GM12878 (cell line): ENCODE results near the gene BCL10. TPM values are rescaled to one million over a fixed set of nuclear protein-coding genes. Genes with fewer than 3 reads are reported as not detected.

Source experiments
- ATAC-seq: fragments of 200-7000 bp; cut with Tn5 transposase; 3 replicates; pipeline ENCODE4 v1.9.1; 2020; ENCODE audit warnings: mild to moderate bottlenecking, moderate library complexity
- BruUV-seq: library from RNA; stranded (reverse); fragments of 400-500 nt; replicated peaks from 2 replicates; lab custom pipeline; 2021; lab: Mats Ljungman, UMichigan
- CTCF ChIA-PET: fragments of 300-600 bp; sonication (Branson Sonifier 250); formaldehyde crosslinking; extraction: SDS; loops from one replicate; lab custom pipeline; 2021; ENCODE audit warnings: inconsistent platforms; lab: Yijun Ruan, JAX
- POLR2A ChIA-PET: fragments of 350-600 bp; formaldehyde crosslinking; extraction: SDS; loops from one replicate; lab custom pipeline; 2021; ENCODE audit warnings: inconsistent platforms; lab: Charles Lee
- RAD21 ChIA-PET: fragments of 300-600 bp; sonication (Branson Sonifier 250); formaldehyde crosslinking; loops from one replicate; lab custom pipeline; 2023; ENCODE audit warnings: antibody characterized with exemption; ENCODE audit not compliant: unreplicated experiment; lab: Charles Lee
- SMC1A ChIA-PET: fragments of 300-600 bp; sonication (Branson Sonifier 250); formaldehyde crosslinking; loops from one replicate; lab custom pipeline; 2023; ENCODE audit not compliant: unreplicated experiment, uncharacterized antibody; lab: Charles Lee
- DNase-seq: peaks from one replicate; pipeline ENCODE4 v3.0.0-alpha.2; 2011; ENCODE audit warnings: low read depth, low spot score
- FAIRE-seq: peaks from 3 replicates; lab custom pipeline; 2011; peaks lifted over from hg19 to GRCh38; lab: Jason Lieb, UNC
- H2AFZ ChIP-seq: 2 replicates; pipeline ENCODE4 v1.6.0; 2011; ENCODE audit warnings: low read depth, low read length, control low read depth; ENCODE audit not compliant: control insufficient read depth
- H3K27ac ChIP-seq: 2 replicates; pipeline ENCODE4 v1.5.1; 2011; ENCODE audit warnings: control low read depth; ENCODE audit not compliant: control insufficient read depth, insufficient read depth
- H3K27me3 ChIP-seq, 2 experiments: replicated peaks in 1 of 2; 2 replicates each; pipeline versions ENCODE4 v1.6.0 to v1.6.1; 2011; ENCODE audit warnings: low read length in 1 of 2; ENCODE audit not compliant: control insufficient read depth in 2 of 2, insufficient read depth in 2 of 2
- H3K36me3 ChIP-seq, 2 experiments: 2 replicates each; pipeline ENCODE4 v1.5.1; 2011; ENCODE audit warnings: low read length in 1 of 2; ENCODE audit not compliant: control insufficient read depth in 2 of 2, insufficient read depth in 2 of 2
- H3K4me1 ChIP-seq: 2 replicates; pipeline ENCODE4 v1.6.1; 2011; ENCODE audit warnings: mild to moderate bottlenecking, low read length, moderate library complexity, mixed read lengths; ENCODE audit not compliant: control insufficient read depth, insufficient read depth
- H3K4me2 ChIP-seq: 2 replicates; pipeline ENCODE4 v1.6.0; 2011; ENCODE audit warnings: control low read depth; ENCODE audit not compliant: control insufficient read depth, insufficient read depth
- H3K4me3 ChIP-seq: fragments of 200-600 bp; sonication (generic); 2 replicates; pipeline ENCODE4 v1.5.1; 2016
- H3K79me2 ChIP-seq: 2 replicates; pipeline ENCODE4 v1.6.0; 2011; ENCODE audit warnings: low read length; ENCODE audit not compliant: control insufficient read depth, insufficient read depth
- H3K9ac ChIP-seq: 2 replicates; pipeline ENCODE4 v1.8.0; 2011; ENCODE audit warnings: low read length, control low read depth, mixed read lengths; ENCODE audit not compliant: control insufficient read depth, insufficient read depth
- H3K9me3 ChIP-seq: replicated peaks from 3 replicates; pipeline ENCODE4 v1.5.1; 2011; ENCODE audit warnings: mild to moderate bottlenecking, low read length; ENCODE audit not compliant: control insufficient read depth, insufficient read depth
- H4K20me1 ChIP-seq: 2 replicates; pipeline ENCODE4 v1.6.0; 2011; ENCODE audit not compliant: control insufficient read depth, insufficient read depth
- CHD1 ChIP-seq: IDR thresholded peaks from 2 replicates; pipeline ENCODE4 v1.6.1; 2012; ENCODE audit warnings: low read depth, low read length, improper control_type of control experiment
- MTA2 ChIP-seq: fragments of 450-650 bp; IDR thresholded peaks from 2 replicates; pipeline ENCODE4 v1.6.1; 2016; ENCODE audit warnings: low read depth, mild to moderate bottlenecking, moderate library complexity
- NFIC ChIP-seq: IDR thresholded peaks from 2 replicates; pipeline ENCODE4 v1.6.1; 2012; ENCODE audit warnings: low read depth, mild to moderate bottlenecking, inconsistent platforms, low read length, moderate library complexity
- RCOR1 ChIP-seq: conservative IDR thresholded peaks from 2 replicates; pipeline ENCODE4 v1.6.1; 2012; ENCODE audit warnings: low read depth, low read length, improper control_type of control experiment
- RUNX3 ChIP-seq: IDR thresholded peaks from 2 replicates; pipeline ENCODE4 v1.6.1; 2012; ENCODE audit warnings: low read length, inconsistent platforms
- SIN3A ChIP-seq: IDR thresholded peaks from 2 replicates; pipeline ENCODE4 v1.6.1; 2012; ENCODE audit warnings: low read depth, low read length, improper control_type of control experiment
- SMAD5 ChIP-seq: IDR thresholded peaks from 2 replicates; pipeline ENCODE4 v1.6.1; 2016; ENCODE audit warnings: antibody characterized with exemption, low read depth
- STAT1 ChIP-seq: fragments of 450-650 bp; conservative IDR thresholded peaks from 2 replicates; pipeline ENCODE4 v1.6.1; 2014; ENCODE audit warnings: antibody characterized with exemption, mild to moderate bottlenecking
- SUPT20H ChIP-seq: IDR thresholded peaks from 2 replicates; pipeline ENCODE4 v1.6.1; 2011; ENCODE audit warnings: low read depth, mild to moderate bottlenecking, low read length, moderate library complexity, borderline replicate concordance; ENCODE audit not compliant: control insufficient read depth
- SUZ12 ChIP-seq: fragments of 200-600 bp; sonication (generic); IDR thresholded peaks from one replicate; pipeline ENCODE4 v1.6.1; 2018; ENCODE audit warnings: antibody characterized with exemption, mild to moderate bottlenecking; ENCODE audit not compliant: unreplicated experiment
- YY1 ChIP-seq: IDR thresholded peaks from 2 replicates; pipeline ENCODE4 v1.6.1; 2011; ENCODE audit warnings: low read depth, mild to moderate bottlenecking, low read length
- ZNF274 ChIP-seq: IDR thresholded peaks from one replicate; pipeline ENCODE4 v1.8.0; 2011; ENCODE audit not compliant: insufficient read length, insufficient read depth
- WGBS: methylation state at CpG from one replicate; pipeline ENCODE4 v1.1.6; 2016; ENCODE audit warnings: low lambda C conversion rate; ENCODE audit not compliant: insufficient replicate concordance, insufficient coverage; ENCODE audit errors: missing lambda C conversion rate; 5-methylcytosine and 5-hydroxymethylcytosine counted together
- in situ Hi-C: fragments of 300-500 bp; cut with MboI; formaldehyde crosslinking; loops from 9 replicates; pipeline ENCODE4 v1.14.3; 2018; ENCODE audit warnings: mixed read lengths
- intact Hi-C: fragments of 100-400 bp; cut with micrococcal nuclease; formaldehyde crosslinking; loops from one replicate; pipeline ENCODE4 v1.14.2; 2022; ENCODE audit not compliant: unreplicated experiment
- polyA plus RNA-seq, 11 experiments: library from polyadenylated mRNA; depleted of rRNA in 4 of 11; unstranded in 6 of 11; stranded (reverse) in 5 of 11; fragments of >200 nt; fragmentation: Nextera tagmentation in 4 of 11; fragmentation: Illumina TruSeq in 1 of 11; extraction: Ambion mirVana in 4 of 11; extraction: Trizol in 1 of 11; gene quantifications; 1 replicate in 1 of 11; 2 replicates in 10 of 11; pipeline versions ENCODE4 v1.2.1 to v1.2.3, GENCODE V29; 2011 to 2016; ENCODE audit warnings: inconsistent platforms in 2 of 11, missing spikeins in 2 of 11, low read depth in 1 of 11
- total RNA-seq, 4 experiments: library from RNA; depleted of rRNA in 3 of 4; stranded (reverse); fragments of >200 nt in 3 of 4; fragmentation: Illumina TruSeq in 1 of 4; extraction: Trizol in 1 of 4; gene quantifications; 2 replicates each; pipeline versions ENCODE4 v1.2.1 to v1.2.3, GENCODE V29; 2013 to 2021
- TF ChIP-seq, protein P1 (sequence below): fragments of 450-650 bp; IDR thresholded peaks from 2 replicates; pipeline ENCODE4 v1.6.1; 2016; ENCODE audit warnings: mild to moderate bottlenecking
- TF ChIP-seq, protein P2 (sequence below): fragments of 450-650 bp; IDR thresholded peaks from 2 replicates; pipeline ENCODE4 v1.6.1; 2018; ENCODE audit warnings: mild to moderate bottlenecking, low read depth, moderate library complexity; ENCODE audit not compliant: partially characterized antibody
- TF ChIP-seq, protein P3 (sequence below): IDR thresholded peaks from 2 replicates; pipeline ENCODE4 v1.6.1; 2011; ENCODE audit warnings: borderline replicate concordance, low read depth, mild to moderate bottlenecking, moderate library complexity, low read length; ENCODE audit not compliant: insufficient read depth, poor library complexity, severe bottlenecking
- TF ChIP-seq, protein P4 (sequence below): fragments of 450-650 bp; IDR thresholded peaks from 2 replicates; pipeline ENCODE4 v1.6.1; 2017; ENCODE audit warnings: mild to moderate bottlenecking, moderate library complexity

BCL10 gene
- total and polyA plus RNA-seq, 10 of the 15 experiments (the other 5 are each of a cell fraction or from before 2014, with no cell fraction given) = 10.6 to 35.2 (median 19.5) TPM

DNA sequence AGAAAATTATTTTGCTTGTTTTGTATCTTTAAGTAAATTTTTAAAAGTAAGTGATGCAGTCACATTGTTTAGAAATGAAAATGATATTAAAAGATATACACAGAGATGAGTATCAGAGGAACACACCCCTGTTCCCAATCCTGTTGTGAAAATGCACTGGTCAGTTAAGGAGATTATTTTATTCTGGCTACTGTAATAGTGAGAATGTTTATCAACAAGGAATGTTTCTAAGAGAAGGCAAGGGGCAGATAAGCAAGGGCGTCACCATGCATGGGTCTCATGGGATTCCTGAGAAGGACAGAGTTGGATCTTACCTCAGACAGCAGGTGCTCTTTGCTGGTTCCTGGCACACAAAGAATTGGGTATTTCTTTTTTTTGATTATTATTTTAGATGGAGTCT lies 38.8 kb downstream of the BCL10 start:
- Histone ChIP-seq H3K36me3 (no peaks in the 10 kb centered on the region), H3K4me2 (no peak overlapping the region), H3K9me3 (no peaks in the 10 kb centered on the region), H4K20me1 (no peaks in the 10 kb centered on the region), H3K4me1 (no peaks in the 10 kb centered on the region), H3K4me3 (no peak overlapping the region), H3K79me2 (no peaks in the 10 kb centered on the region), H3K27ac (no peak overlapping the region), H2AFZ (no peak overlapping the region), H3K9ac (no peak overlapping the region), H3K27me3 (no peaks in the 10 kb centered on the region; a peak in 1 of 4 replicates)
- intact Hi-C loops (no loop called here), in situ Hi-C loops (no loop called here)
- ChIA-PET POLR2A (no interaction called here), SMC1A (no interaction called here), CTCF (no interaction called here), RAD21 (no interaction called here)
- ATAC-seq = no peak
- DNase-seq = no peak
- BruUV-seq = no TSS peak
- 31% methylated on average over 1 of the region's 1 CpG for WGBS
- FAIRE-seq = no peak
- TF ChIP-seq STAT1 = no peak
- TF ChIP-seq, protein P1, sequence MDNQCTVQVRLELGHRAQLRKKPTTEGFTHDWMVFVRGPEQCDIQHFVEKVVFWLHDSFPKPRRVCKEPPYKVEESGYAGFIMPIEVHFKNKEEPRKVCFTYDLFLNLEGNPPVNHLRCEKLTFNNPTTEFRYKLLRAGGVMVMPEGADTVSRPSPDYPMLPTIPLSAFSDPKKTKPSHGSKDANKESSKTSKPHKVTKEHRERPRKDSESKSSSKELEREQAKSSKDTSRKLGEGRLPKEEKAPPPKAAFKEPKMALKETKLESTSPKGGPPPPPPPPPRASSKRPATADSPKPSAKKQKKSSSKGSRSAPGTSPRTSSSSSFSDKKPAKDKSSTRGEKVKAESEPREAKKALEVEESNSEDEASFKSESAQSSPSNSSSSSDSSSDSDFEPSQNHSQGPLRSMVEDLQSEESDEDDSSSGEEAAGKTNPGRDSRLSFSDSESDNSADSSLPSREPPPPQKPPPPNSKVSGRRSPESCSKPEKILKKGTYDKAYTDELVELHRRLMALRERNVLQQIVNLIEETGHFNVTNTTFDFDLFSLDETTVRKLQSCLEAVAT = no peak
- TF ChIP-seq RUNX3 = no peak
- TF ChIP-seq SMAD5 = no peak
- no peak for TF ChIP-seq ZNF274
- TF ChIP-seq RCOR1 = no peak
- TF ChIP-seq NFIC = no peak
- TF ChIP-seq CHD1 = no peak
- no peak for TF ChIP-seq SUZ12
- TF ChIP-seq, protein P2, sequence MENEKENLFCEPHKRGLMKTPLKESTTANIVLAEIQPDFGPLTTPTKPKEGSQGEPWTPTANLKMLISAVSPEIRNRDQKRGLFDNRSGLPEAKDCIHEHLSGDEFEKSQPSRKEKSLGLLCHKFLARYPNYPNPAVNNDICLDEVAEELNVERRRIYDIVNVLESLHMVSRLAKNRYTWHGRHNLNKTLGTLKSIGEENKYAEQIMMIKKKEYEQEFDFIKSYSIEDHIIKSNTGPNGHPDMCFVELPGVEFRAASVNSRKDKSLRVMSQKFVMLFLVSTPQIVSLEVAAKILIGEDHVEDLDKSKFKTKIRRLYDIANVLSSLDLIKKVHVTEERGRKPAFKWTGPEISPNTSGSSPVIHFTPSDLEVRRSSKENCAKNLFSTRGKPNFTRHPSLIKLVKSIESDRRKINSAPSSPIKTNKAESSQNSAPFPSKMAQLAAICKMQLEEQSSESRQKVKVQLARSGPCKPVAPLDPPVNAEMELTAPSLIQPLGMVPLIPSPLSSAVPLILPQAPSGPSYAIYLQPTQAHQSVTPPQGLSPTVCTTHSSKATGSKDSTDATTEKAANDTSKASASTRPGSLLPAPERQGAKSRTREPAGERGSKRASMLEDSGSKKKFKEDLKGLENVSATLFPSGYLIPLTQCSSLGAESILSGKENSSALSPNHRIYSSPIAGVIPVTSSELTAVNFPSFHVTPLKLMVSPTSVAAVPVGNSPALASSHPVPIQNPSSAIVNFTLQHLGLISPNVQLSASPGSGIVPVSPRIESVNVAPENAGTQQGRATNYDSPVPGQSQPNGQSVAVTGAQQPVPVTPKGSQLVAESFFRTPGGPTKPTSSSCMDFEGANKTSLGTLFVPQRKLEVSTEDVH = no peak
- no peak for TF ChIP-seq SIN3A
- TF ChIP-seq, protein P3, sequence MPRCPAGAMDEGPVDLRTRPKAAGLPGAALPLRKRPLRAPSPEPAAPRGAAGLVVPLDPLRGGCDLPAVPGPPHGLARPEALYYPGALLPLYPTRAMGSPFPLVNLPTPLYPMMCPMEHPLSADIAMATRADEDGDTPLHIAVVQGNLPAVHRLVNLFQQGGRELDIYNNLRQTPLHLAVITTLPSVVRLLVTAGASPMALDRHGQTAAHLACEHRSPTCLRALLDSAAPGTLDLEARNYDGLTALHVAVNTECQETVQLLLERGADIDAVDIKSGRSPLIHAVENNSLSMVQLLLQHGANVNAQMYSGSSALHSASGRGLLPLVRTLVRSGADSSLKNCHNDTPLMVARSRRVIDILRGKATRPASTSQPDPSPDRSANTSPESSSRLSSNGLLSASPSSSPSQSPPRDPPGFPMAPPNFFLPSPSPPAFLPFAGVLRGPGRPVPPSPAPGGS = no peak
- TF ChIP-seq, protein P4, sequence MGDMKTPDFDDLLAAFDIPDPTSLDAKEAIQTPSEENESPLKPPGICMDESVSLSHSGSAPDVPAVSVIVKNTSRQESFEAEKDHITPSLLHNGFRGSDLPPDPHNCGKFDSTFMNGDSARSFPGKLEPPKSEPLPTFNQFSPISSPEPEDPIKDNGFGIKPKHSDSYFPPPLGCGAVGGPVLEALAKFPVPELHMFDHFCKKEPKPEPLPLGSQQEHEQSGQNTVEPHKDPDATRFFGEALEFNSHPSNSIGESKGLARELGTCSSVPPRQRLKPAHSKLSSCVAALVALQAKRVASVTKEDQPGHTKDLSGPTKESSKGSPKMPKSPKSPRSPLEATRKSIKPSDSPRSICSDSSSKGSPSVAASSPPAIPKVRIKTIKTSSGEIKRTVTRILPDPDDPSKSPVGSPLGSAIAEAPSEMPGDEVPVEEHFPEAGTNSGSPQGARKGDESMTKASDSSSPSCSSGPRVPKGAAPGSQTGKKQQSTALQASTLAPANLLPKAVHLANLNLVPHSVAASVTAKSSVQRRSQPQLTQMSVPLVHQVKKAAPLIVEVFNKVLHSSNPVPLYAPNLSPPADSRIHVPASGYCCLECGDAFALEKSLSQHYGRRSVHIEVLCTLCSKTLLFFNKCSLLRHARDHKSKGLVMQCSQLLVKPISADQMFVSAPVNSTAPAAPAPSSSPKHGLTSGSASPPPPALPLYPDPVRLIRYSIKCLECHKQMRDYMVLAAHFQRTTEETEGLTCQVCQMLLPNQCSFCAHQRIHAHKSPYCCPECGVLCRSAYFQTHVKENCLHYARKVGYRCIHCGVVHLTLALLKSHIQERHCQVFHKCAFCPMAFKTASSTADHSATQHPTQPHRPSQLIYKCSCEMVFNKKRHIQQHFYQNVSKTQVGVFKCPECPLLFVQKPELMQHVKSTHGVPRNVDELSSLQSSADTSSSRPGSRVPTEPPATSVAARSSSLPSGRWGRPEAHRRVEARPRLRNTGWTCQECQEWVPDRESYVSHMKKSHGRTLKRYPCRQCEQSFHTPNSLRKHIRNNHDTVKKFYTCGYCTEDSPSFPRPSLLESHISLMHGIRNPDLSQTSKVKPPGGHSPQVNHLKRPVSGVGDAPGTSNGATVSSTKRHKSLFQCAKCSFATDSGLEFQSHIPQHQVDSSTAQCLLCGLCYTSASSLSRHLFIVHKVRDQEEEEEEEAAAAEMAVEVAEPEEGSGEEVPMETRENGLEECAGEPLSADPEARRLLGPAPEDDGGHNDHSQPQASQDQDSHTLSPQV = no peak
- TF ChIP-seq SUPT20H = no peak
- no peak for TF ChIP-seq MTA2
- no peak for TF ChIP-seq YY1
